Activated CD8-positive, alpha-beta memory T cell treated with anti-CD3 and anti-CD28 coated beads, Interleukin-2, amount 50 U/mL, for 4 hours (primary cell): ENCODE measurements around the gene PCBP3.
"Not testable (repeated sequence)": the region's sequence is repeated elsewhere in the genome, so short reads cannot be mapped to it uniquely, and the experiment has no call there.

Experiments used
- DNase-seq: peaks from one replicate; pipeline ENCODE4 v3.0.0-alpha.2; 2020

The PCBP3 gene

DNA sequence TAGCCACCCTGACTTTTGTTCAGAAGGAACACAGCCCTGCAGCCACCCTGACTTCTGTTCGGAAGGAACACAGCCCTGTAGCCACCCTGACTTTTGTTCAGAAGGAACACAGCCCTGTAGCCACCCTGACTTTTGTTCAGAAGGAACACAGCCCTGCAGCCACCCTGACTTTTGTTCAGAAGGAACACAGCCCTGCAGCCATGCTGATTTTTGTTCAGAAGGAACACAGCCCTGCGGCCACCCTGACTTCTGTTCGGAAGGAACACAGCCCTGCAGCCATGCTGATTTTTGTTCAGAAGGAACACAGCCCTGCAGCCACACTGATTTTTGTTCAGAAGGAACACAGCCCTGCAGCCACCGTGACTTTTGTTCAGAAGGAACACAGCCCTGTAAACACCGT lies 208.9 kb downstream of the PCBP3 start:
- DNase-seq: not testable (repeated sequence)

DNA sequence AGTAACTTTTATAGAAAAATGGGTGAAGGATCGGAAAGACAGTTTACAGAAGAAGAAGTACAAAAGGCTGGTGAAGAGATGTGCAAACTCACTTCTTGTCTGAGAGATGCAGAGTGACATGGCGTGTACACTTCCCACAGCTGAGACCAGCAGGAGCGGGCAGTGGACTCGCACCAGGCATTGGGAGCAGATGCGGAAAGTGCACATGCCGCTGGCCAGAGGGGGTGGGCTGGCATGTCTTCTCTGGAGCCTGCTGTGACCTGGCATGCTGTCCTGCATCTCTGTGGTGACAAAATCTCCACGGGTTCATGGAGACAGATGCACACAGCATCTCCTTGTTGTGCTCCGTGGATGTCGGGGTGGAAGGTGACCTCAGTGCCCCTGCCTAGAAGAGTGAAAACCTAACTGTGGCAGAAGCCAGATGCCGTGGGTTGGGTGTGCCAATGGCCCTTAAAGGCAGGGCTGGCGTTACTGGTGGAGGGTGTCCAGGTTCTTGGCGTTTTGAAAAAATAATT lies 209.4 kb downstream of the PCBP3 start:
- DNase-seq: no peak

- DNase-seq: no peak
These were observed 210.3 kb downstream of the PCBP3 start for GRCh38 chr21:45853703-45854342.

- no peak for DNase-seq
These were observed 211.2 kb downstream of the PCBP3 start for GRCh38 chr21:45854690-45855247.

DNA sequence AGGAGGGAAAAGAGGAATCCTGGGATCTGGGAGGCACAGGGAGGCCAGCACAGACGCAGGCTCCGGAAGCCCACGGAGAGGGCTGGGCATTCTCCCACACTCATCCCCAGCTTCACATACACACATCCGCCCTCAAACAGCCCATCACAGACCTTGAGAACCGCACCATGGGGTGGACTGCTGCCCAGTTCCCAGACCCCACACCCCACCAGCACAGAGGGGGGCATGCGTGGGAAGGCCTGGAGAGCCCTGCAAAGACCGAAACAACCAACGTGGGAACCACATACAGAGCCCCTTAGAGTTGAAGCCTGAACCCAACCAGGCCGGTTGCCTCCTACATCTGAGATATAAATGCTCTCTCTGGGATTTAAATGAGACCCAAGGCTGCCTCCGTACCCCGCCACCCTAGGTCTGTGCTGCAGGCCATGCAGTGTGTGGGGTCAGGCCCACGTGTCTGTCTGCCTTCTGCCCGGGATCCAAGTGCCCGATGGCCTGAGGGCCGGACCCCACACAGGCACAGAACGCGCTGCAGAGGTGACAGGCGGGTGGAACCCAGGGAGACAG lies 211.8 kb downstream of the PCBP3 start:
- DNase-seq: no peak

DNA sequence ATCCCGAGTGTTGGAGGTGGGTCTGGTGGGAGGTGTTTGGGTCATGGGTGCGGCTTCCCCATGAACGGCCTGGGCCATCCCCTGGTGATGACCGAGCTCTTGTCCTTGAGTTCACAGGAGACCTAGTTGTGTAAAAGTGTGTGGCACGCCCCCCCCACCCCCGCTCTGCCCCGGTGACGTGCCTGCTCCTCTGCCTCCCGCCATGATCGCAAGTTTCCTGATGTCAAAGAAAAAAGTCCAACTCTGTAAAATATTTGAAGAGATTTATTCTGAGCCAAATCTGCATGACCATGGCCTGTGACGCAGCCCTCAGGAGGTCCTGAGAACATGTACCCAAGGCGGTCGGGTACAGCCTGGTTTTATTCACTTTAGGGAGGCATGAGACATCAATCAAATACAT lies 212.9 kb downstream of the PCBP3 start:
- no peak for DNase-seq

DNA sequence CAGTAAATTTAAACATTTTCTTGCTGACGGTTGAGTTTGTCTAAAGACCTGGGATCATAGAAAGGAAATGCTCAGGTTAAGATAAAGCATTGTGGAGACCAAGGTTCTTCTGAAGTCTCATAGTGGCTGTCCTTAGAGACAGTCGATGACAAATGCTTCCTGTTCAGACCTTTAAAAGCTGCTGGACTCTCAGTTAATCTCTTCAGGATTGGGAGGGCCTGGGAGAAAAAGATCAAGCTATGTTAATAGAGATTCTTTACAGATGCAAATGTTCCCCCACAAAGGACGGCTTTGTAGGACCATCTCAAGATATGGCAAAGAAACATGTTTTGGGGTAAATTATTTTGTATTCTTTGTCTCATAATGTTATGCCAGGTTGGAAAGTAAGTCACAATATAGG lies 213.4 kb downstream of the PCBP3 start:
- no peak for DNase-seq

DNA sequence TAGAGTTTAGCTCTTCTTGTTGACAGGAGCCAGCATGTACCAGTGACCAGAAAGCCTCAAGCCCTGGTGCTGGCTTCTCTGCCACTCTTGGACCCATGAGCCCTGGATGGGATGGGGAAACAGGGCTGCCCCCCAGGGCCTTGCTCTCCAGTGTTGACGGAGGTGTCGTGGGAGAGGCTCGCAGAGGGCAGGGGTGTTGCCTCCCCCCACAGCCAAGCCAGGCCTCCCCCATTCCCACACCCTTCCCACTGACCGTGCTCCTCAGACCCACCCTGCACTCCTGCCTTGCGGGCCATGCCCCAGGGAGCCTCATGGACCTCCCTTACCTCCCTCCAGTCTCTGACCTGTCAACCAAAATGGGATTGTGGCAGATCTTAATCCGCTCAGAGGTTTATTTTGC lies 214.2 kb downstream of the PCBP3 start:
- DNase-seq: no peak

GRCh38 chr21:45858180-45858579 lies 214.7 kb downstream of the PCBP3 start:
- no peak for DNase-seq

GRCh38 chr21:45859041-45859761 lies 215.7 kb downstream of the PCBP3 start:
- no peak for DNase-seq

- DNase-seq: no peak
These were observed 216.3 kb downstream of the PCBP3 start for GRCh38 chr21:45859762-45860357.

DNA sequence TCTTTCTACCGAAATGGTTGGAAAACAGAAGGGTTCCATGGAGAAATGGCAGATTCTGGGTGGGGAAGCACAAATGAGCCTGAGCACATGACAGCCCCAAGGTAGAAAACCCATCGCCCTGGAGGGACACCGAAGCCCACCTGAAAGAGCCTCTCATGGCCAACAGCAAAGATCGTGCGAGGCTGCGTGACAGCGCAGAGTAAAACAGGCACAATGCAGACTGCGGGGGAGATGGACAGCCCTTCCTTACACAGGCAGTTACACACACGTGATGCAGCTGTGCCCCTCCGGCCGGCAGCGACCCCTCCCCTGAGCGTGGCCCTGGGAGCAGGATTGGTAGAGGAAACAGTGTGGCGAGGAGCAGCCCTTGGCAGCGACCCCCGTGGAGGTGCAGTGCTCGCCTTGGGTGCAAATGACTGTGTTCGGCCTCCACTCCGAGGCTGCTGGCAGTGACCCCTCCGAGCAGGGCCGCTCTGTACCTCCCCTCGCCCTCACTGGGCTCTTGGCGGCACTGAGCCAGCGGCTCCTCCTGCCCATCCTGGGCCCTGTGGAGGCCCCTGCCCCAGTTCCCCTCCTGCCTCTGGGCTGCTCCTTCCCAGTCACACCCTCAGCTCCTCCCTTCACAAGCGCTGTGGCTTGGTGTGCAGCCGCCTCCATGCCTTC lies 217.1 kb downstream of the PCBP3 start:
- DNase-seq: peak; percentile 11

DNA sequence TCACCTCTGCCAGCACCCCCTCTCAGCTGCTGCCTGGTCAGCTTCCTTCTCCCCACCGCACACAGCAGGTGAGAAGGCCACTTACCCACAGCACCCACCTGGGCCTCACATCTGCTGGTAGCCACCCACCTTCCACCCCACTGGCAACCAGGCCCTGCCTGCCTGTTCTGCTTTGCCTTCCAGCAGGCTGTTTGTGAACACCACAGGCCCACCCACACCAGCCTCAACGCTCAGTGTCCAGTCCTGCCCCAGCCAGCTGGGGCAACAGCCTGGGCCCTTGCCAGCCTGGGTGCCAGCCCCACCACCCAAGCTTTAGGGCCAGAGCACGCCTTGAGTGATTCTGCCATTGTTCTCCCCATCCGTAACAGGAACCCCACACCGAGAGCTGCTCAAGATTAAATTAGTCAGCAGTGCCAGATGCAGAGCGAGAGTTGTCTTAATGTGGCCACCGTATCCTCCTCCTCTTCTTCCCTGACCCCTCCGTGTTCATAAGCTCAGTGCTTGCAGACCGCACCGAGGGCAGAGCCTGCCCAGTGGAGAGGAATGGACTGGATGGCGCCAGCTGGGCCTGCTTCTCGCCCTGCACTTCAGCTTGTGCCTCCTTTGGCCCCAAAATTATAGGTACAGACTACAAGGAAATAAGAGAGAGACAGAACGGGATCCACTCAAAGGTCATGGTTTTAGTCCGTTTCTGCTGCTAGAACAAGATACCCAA lies 217.8 kb downstream of the PCBP3 start:
- no peak for DNase-seq

- no peak for DNase-seq
These were observed 219.2 kb downstream of the PCBP3 start for GRCh38 chr21:45862543-45863207.

GRCh38 chr21:45863267-45863666 lies 219.7 kb downstream of the PCBP3 start:
- no peak for DNase-seq

GRCh38 chr21:45863751-45864150 lies 220.2 kb downstream of the PCBP3 start:
- no peak for DNase-seq

- DNase-seq: no peak
These were observed 220.9 kb downstream of the PCBP3 start for GRCh38 chr21:45864436-45864835.

- DNase-seq: no peak
These were observed 221.7 kb downstream of the PCBP3 start for GRCh38 chr21:45865106-45865835.

DNA sequence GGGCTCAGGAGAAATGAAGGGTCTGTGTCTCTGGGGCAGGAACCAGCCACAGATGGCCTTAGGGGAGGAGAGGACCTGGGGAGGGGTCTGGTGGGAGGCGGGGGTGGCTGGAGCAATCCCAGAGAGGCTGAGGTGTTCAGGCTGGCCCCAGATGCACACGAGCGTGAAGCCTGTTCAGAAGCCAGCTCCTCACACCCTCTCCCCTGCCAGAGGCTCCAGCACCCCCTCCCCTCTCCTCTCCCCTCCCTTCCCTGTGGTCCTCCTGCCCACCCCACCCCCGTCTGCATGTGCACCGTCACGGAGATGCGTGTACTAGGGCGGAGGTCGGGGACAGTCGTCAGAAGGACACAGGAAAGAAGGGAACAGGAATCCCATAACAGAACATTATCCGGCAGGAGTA lies 223.0 kb downstream of the PCBP3 start:
- no peak for DNase-seq

DNA sequence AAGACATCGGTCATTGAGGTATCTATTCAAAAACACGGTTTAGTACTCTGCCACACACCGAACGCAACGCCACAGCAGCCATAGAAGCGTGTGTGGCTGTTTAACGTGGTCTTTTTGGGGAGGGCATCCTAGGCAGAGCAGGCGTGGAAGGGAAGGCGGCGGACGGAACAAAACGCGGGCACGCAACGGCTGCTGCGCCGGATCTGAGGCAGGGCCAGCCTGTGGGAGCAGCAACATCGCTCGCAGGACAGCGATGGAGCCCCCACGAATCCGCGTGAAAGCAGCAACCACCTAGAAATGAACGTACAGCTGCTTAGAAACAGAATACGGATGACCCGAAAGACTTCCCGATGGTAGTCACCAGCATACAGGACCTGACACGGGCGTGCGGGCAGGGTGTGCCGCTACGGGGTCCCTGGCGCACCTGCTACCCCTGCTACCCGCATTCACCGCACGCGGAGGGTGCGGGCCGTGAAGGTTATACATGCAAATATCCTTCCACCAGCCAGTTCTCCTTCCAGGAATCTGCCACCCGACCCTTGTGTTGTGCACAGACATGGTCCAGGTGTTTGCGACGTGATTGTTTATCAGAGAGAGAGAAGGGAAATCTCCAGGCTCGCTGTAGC lies 223.6 kb downstream of the PCBP3 start:
- DNase-seq: no peak
